ENCODE results near the gene ARMC9.
"Not testable (repeated sequence)": the region's sequence is repeated elsewhere in the genome, so short reads cannot be mapped to it uniquely, and the experiment has no call there.

Gene ARMC9

GRCh38 chr2:231395188-231396057 is 197.0 kb downstream of the ARMC9 start, which contains the start of gene B3GNT7:
B3GNT7 (plus strand) TSS chr2:231395710; CDS start chr2:231395804, 94 bp downstream.
- DNase-seq (ENCODE audit: low read depth in 1 of 2, low spot score in 1 of 2), result no peak

DNA sequence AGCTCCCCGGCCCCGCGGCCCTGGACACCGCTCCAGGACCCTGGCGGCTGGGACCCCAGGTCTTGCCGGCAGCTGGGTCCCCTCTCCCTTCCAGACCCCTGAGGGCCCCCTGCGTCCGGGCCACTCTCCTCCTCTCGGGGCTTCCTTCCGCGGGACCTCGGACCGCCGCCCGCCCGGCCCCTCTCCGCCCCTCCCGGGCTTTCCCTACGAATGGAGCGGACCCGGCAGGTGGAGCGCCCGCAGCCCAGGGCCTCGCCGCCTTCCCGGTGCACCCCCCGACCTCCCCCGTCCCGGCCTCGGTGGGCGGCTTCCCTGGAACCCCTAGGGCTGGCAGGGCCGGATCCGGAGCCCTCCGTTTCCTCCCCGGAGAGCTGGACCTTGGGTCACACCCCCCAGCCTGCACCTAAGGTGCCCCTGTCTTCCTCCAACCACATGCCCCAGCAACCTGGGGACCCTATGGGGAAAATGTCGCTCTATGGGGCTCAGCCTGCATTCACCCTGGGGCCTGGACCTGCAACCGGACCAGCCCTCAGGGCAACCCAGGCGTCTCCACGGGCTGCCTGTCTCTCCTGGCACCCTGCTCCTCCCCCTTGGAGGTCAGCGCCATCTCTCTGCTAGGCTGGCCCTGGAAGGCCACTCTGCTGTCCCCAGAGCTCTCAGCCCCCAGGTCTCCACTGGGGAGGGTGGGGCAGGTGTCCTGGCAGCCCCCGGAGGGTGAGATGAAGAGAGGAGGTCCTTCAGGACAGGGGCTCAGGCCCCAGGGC is 197.8 kb downstream of the ARMC9 start:
- DNase-seq (ENCODE audit: low read depth in 1 of 2, low spot score in 1 of 2), result no peak

DNA sequence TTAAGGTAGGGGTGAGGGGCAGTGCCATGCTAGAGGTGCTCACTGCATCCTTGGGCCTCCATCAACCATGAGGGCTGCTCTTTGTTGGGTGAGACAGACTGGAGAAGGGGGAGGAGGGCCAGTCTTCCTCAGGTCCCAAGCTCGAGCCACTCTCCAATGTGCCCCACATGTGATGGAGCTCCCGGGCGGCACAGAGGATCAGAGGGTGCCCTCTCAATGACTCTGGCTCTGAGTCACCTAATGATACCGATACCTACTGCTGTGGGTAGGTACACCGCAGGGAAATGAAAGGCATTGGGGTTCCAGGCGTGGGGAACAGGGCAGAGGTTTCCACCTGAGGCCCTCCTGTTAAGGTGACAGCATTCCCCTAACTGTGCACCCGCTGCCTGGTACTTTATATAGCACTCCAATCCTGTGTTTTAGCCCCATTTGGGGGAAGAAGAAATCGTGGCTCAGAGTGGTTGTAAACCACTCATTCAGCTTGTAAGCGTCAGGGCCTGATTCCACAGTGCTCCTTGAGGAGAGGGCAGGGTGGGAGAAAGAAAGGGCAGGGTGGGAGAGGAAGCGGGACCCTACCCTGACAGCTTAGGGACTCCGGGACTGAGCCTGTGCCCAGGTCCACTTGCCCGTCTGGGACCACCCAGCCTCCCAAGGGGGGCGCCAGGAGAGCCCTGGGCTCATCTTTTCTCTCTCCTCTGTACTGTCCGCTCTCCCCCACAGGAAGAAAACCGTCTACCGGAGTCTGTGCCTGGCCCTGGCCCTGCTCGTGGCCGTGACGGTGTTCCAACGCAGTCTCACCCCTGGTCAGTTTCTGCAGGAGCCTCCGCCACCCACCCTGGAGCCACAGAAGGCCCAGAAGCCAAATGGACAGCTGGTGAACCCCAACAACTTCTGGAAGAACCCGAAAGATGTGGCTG is 198.8 kb downstream of the ARMC9 start:
- DNase-seq (ENCODE audit: low read depth in 1 of 2, low spot score in 1 of 2), result no peak

- no peak for DNase-seq (ENCODE audit: low read depth in 1 of 2, low spot score in 1 of 2)
Measured at GRCh38 chr2:231397928-231398294, 199.5 kb downstream of the ARMC9 start.

- DNase-seq (ENCODE audit: low read depth in 1 of 2, low spot score in 1 of 2), result no peak
Measured at GRCh38 chr2:231398585-231398984, 200.2 kb downstream of the ARMC9 start.

DNA sequence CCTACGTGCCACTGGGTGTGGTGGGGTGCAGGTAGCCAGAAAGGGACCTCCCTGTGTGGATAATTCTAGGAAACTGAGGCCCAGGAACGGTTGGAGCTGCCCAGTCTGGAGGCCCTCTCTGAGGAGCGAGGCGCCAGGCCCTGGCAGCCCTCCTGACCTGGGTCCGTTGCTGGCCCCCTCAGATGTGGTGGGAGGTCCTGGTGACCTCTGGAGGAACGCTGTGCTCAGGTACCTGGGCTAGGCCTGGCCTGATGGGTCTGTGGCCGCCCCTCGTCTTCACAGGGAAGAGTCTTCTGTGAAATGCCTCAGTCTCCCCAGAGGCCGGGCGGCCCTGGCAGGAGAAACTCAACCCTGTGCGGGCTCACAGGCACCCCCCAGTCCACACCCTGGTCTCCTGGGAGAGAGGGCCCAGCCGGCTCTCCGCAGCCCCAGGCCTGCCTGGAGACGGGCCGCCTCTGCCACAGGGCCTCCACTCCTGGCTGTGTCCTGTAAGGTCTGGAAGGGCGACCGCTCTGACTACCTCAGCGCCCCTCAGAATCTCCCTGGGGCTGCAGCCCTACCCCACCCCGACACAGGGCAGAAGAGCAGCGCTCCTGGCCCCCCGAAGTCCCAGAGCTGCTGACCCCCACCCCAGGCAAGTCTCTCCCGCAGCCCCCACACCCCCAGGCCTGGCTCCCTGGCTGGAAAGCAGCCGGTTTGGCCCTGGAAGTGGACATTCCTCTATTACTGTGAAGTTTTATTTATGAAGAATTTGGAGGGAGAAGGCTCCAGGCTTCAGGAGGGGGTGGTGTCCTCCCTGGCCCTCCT is 200.8 kb downstream of the ARMC9 start:
- no peak for DNase-seq (ENCODE audit: low read depth in 1 of 2, low spot score in 1 of 2)

DNA sequence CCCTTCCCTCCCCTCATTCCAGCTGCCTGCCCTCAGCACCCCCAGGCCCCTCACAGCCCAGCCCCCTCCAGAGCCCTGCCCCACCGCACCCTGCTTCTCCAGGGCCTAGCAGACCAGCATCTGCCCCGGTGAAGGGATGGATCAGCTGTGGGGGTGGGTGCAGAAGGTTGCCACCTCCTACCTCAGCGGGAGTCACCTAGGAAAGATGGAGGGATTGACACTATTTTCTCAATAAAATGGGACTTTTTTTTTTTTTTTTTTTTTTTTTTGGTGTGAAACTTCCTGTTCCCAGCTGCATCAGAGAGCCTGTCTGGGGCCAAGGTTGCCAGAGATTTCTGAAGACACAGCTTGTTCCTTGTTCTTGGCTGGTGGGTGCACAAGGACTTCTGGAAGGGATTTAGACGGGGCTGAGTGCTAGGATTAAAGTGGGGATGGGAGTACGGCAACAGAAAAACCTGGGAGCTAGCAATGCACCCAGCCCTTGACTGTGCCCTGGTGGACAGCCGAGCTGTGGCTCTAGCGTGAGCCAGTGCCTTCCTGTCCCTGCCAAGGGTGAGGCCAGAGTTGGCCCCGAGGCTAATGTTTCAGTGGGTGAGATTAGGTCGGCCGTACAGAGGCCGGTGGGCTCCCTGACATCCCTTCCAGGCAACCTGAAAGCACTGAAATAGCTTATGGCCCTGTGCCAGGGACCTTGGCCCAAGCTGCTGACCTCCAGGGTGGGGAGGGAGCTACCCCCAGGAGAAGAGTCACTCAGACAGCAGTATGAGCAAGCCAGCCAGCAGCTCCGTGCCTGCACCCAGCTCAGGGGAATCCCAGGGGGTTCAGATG is 201.6 kb downstream of the ARMC9 start:
- DNase-seq (ENCODE audit: low read depth in 1 of 2, low spot score in 1 of 2), result no peak

GRCh38 chr2:231400681-231401080 is 202.2 kb downstream of the ARMC9 start:
- not testable (repeated sequence) for DNase-seq (ENCODE audit: low read depth in 1 of 2, low spot score in 1 of 2)

DNA sequence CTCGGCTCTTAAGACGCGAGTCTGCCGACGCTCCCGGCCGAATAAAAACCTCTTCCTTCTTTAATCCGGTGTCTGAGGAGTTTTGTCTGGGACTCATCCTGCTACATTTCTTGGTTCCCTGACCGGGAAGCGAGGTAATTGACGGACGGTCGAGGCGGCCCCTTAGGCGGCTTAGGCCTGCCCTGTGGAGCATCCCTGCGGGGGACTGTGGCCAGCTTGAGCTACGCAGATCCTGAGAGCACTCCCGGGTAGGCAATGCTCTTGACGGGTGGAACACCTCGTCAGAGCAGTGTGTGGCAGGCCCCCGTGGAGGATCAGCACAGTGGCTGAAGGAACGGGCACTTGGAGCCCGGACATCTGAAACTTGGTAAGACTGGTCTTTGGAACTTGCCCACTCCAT is 202.7 kb downstream of the ARMC9 start:
- not testable (repeated sequence) for DNase-seq (ENCODE audit: low read depth in 1 of 2, low spot score in 1 of 2)

GRCh38 chr2:231403421-231404182 is 205.2 kb downstream of the ARMC9 start:
- not testable (repeated sequence) for DNase-seq (ENCODE audit: low read depth in 1 of 2, low spot score in 1 of 2)

- not testable (repeated sequence) for DNase-seq (ENCODE audit: low read depth in 1 of 2, low spot score in 1 of 2)
Measured at GRCh38 chr2:231404183-231404578, 205.8 kb downstream of the ARMC9 start.

DNA sequence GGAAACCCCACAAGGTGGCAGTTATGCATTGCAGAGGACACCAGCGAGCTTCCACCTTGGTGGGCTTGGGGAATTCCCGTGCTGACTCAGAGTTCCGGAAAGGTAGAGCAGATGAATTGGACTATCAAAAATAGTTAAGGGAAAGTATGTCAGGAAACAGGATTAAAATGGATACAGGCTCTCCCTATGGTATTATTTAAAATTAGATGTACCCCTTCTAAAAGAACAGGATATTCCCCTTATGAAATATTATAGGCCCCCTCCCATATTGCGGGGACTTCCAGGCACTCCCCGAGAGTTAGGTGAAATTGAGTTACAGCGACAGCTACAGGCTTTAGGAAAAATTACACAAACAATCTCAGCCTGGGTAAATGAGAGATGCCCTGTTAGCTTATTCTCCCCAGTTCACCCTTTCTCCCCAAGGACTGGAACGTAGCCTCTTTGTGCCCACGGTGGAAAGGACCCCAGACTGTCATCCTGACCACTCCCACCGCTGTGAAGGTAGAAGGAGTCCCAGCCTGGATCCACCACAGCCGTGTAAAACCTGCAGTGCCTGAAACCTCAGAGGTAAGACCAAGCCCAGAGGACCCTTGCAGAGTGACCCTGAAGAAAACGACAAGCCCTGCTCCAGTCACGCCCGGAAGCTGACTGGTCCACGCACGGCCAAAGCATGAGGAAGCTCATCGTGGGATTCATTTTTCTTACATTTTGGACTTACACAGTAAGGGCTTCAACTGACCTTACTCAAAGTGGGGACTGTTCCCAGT is 207.4 kb downstream of the ARMC9 start:
- not testable (repeated sequence) for DNase-seq (ENCODE audit: low read depth in 1 of 2, low spot score in 1 of 2)

GRCh38 chr2:231407686-231408085 is 209.3 kb downstream of the ARMC9 start:
- not testable (repeated sequence) for DNase-seq (ENCODE audit: low read depth in 1 of 2, low spot score in 1 of 2)

- not testable (repeated sequence) for DNase-seq (ENCODE audit: low read depth in 1 of 2, low spot score in 1 of 2)
Measured at GRCh38 chr2:231408304-231408703, 209.9 kb downstream of the ARMC9 start.

- no peak for DNase-seq (ENCODE audit: low read depth in 1 of 2, low spot score in 1 of 2)
Measured at GRCh38 chr2:231409776-231410175, 211.3 kb downstream of the ARMC9 start.

GRCh38 chr2:231410293-231411004 is 212.0 kb downstream of the ARMC9 start:
- DNase-seq (ENCODE audit: low read depth in 1 of 2, low spot score in 1 of 2), result no peak

DNA sequence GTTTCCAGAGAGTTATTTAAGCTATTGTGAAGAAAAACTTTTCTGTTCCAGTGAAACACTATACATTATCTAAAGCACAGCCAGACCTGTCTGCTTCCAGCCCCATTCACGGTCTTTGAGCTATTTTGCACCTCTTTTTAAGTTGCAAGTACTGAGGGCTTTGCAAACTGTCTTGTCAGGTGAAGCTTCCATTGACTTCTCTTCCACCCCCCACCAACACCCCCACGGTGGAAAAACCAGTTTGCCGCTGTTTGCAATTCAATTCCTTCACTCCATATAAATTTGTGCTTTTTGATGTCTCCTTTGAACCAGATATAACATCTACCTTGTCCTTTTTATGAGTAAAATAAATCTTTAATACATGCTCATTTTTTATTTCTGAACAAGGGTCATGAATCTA is 212.8 kb downstream of the ARMC9 start:
- no peak for DNase-seq (ENCODE audit: low read depth in 1 of 2, low spot score in 1 of 2)
